AG04449 (cell line): ENCODE data around the gene HLA-DOB.

Source experiments
- CTCF ChIA-PET: fragments of 350-600 bp; formaldehyde crosslinking; extraction: SDS; loops from one replicate; lab custom pipeline; 2021; ENCODE audit warnings: antibody characterized with exemption; lab: Yijun Ruan, JAX
- POLR2A ChIA-PET: fragments of 400-600, 350-600 bp; formaldehyde crosslinking; extraction: SDS; loops from one replicate; lab custom pipeline; 2020; ENCODE audit warnings: antibody characterized with exemption, inconsistent platforms; lab: Yijun Ruan, JAX
- DNase-seq: peaks from one replicate; pipeline ENCODE4 v3.0.0-alpha.2; 2010; ENCODE audit warnings: low read depth, low spot score
- H3K4me3 ChIP-seq: 2 replicates; pipeline ENCODE4 v1.5.1; 2011; ENCODE audit warnings: low read depth, mild to moderate bottlenecking, control low read depth, low read length
- CTCF ChIP-seq: IDR thresholded peaks from one replicate; pipeline ENCODE4 v1.5.1; 2011; ENCODE audit warnings: mild to moderate bottlenecking, moderate library complexity, low read length, control low read depth, inconsistent platforms; ENCODE audit not compliant: insufficient read depth; ENCODE audit errors: missing control alignments

The HLA-DOB gene

GRCh38 chr6:32842690-32843089 is 25.9 kb upstream of the HLA-DOB start:
- H3K4me3 ChIP-seq, result peak overlapping the region; percentile 76; the same call in 1 of the 2 replicates
- ChIA-PET POLR2A (no interaction called here), CTCF (interaction anchor here (0.9 to 11.4 kb wide), 7 partner anchors 12 to 429 kb away, joined by 3 to 402 read pairs (median 6); partner anchors contain the start of genes HLA-DMA, PSMB9 and TAP1)
- DNase-seq, result no peak
- TF ChIP-seq CTCF, result no peak

- no peak overlapping the region for H3K4me3 ChIP-seq
- ChIA-PET CTCF (interaction anchor here (0.9 to 11.4 kb wide), 9 partner anchors 9 to 429 kb away, joined by 3 to 402 read pairs (median 4); partner anchors contain the start of genes HLA-DMA, PSMB9 and TAP1), POLR2A (no interaction called here)
- DNase-seq, result no peak
- no peak for TF ChIP-seq CTCF
Observed at GRCh38 chr6:32842021-32842650, 25.3 kb upstream of the HLA-DOB start.

GRCh38 chr6:32840604-32841246 is 23.9 kb upstream of the HLA-DOB start:
- no peak overlapping the region for H3K4me3 ChIP-seq
- POLR2A ChIA-PET, result no interaction called here
- no peak for TF ChIP-seq CTCF
- DNase-seq, result no peak
- CTCF ChIA-PET, result interaction anchor here (1.1 to 11.4 kb wide), 8 partner anchors 9 to 144 kb away, joined by 3 to 402 read pairs (median 48); partner anchors contain the start of genes HLA-DMA, PSMB9 and TAP1

- DNase-seq, result no peak
- TF ChIP-seq CTCF, result no peak
- POLR2A ChIA-PET, result interaction anchor here (1.8 to 2.7 kb wide), 3 partner anchors 11 to 133 kb away, joined by 6 to 38 read pairs (median 22); partner anchors contain the start of genes PSMB9 and TAP1
Observed at GRCh38 chr6:32839356-32839755, 22.6 kb upstream of the HLA-DOB start.

GRCh38 chr6:32838114-32838958 is 21.5 kb upstream of the HLA-DOB start, which contains the start of gene TAP2:
TSS of gene TAP2 (minus strand) at chr6:32838739. CDS start at chr6:32838233, 506 bp downstream.
- ChIA-PET POLR2A (interaction anchor here (1.3 to 2.7 kb wide), 5 partner anchors 10 to 134 kb away, joined by 4 to 38 read pairs (median 6); partner anchors contain the start of genes PSMB9 and TAP1), CTCF (interaction anchor here (0.6 to 11.4 kb wide), 42 partner anchors 9 to 643 kb away, joined by 3 to 402 read pairs (median 5); partner anchors contain the start of genes BRD2, HLA-DMA, PSMB9 and TAP1)
- peak within 1 kb of the TSS; percentile 96 for H3K4me3 ChIP-seq
- peak; percentile 97 for TF ChIP-seq CTCF
- DNase-seq, result peak; percentile 47

More at GRCh38 chr6:32839356-32839755, 22.6 kb upstream of the HLA-DOB start:
- CTCF ChIA-PET, result interaction anchor here (0.8 to 11.4 kb wide), 28 partner anchors 8 to 357 kb away, joined by 3 to 402 read pairs (median 6); partner anchors contain the start of genes HLA-DMA, PSMB9 and TAP1
- no peak overlapping the region for H3K4me3 ChIP-seq
